Esophagus squamous epithelium (tissue), 5 donors: Measurements from ENCODE around the gene HIF1A. TPM values are rescaled to one million over a fixed set of nuclear protein-coding genes. Genes with fewer than 3 reads are reported as not detected.

ENCODE experiments used
- DNase-seq: peaks from one replicate; lab custom pipeline; 2025; lab: John Stamatoyannopoulos, UW
- H3K27ac ChIP-seq, 4 donors: fragments of 200-600 bp; sonication (generic); one replicate each; pipeline ENCODE4 v1.5.1; 2016 to 2019; ENCODE audit warnings: mild to moderate bottlenecking in 1 of 4
- H3K27me3 ChIP-seq, 4 donors: fragments of 200-600 bp; sonication (generic); 1 replicate in 3 of 4; 2 replicates in 1 of 4; pipeline versions ENCODE4 v1.5.1 to v1.6.0; 2017 to 2021; ENCODE audit warnings: antibody characterized with exemption in 1 of 4
- H3K36me3 ChIP-seq, 3 donors: fragments of 200-600 bp; sonication (generic); one replicate each; pipeline ENCODE4 v1.5.1; 2016 to 2019
- H3K4me1 ChIP-seq, 3 donors: fragments of 200-600 bp; sonication (generic); one replicate each; pipeline ENCODE4 v1.5.1; 2017 to 2019
- H3K4me3 ChIP-seq, 4 donors: fragments of 200-600 bp; sonication (generic); 1 replicate in 3 of 4; 2 replicates in 1 of 4; pipeline ENCODE4 v1.5.1; 2016 to 2019; ENCODE audit warnings: mild to moderate bottlenecking in 2 of 4, moderate library complexity in 1 of 4
- H3K9me3 ChIP-seq, 3 donors: fragments of 200-600 bp; sonication (generic); one replicate each; pipeline ENCODE4 v1.5.1; 2016 to 2019
- CTCF ChIP-seq, 6 experiments: fragments of 450-650 bp in 4 of 6; fragments of 200-600 bp in 2 of 6; sonication (generic) in 2 of 6; IDR thresholded peaks; one replicate each; pipeline ENCODE4 v1.5.1; 2016 to 2019; ENCODE audit warnings: antibody characterized with exemption in 6 of 6, mild to moderate bottlenecking in 4 of 6, moderate library complexity in 4 of 6
- POLR2A ChIP-seq, 4 donors: fragments of 450-650 bp; IDR thresholded peaks; one replicate each; pipeline ENCODE4 v1.6.1; 2017; ENCODE audit warnings: antibody characterized with exemption in 4 of 4, mild to moderate bottlenecking in 4 of 4, moderate library complexity in 3 of 4
- WGBS, 2 donors: methylation state at CpG; one replicate each; pipeline ENCODE4 v1.1.5; 2018; 5-methylcytosine and 5-hydroxymethylcytosine counted together
- intact Hi-C: fragments of 100-400 bp; cut with DNase I; formaldehyde crosslinking; loops from one replicate; pipeline ENCODE4 v1.15.0; 2022
- total RNA-seq, 4 donors: library from RNA; depleted of rRNA; stranded (reverse); fragments of >200 nt; gene quantifications; one replicate each; pipeline ENCODE4 v1.1.0, GENCODE V29; 2016
- donor health status: DM: yes; HTN: yes; CAD: no.

HIF1A gene
- total RNA-seq, 4 donors from 2014 or later, result 108 to 199 (median 127) TPM

DNA sequence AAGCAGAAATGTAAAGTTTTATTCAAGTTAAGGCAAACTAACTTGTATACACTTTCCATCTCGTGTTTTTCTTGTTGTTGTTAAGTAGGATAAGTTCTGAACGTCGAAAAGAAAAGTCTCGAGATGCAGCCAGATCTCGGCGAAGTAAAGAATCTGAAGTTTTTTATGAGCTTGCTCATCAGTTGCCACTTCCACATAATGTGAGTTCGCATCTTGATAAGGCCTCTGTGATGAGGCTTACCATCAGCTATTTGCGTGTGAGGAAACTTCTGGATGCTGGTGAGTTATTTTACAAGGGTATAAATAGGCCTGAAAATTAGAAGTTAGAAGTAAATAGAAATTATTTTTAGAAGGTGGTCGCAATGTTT, 25.0 kb downstream of the HIF1A start:
- no peaks in the 10 kb centered on the region for H3K9me3 ChIP-seq
- DNase-seq, result no peak
- H3K4me1 ChIP-seq, result peaks cover 17 to 60% (median 40%) of the 10 kb centered on the region in 3 donors
- no peak overlapping the region for H3K4me3 ChIP-seq
- H3K27me3 ChIP-seq, result no peaks in the 10 kb centered on the region
- peak overlapping the region in 3 of 4 donors; percentile 1 to 31 (median 26) for H3K27ac ChIP-seq
- peaks cover 4 to 46% (median 4%) of the 10 kb centered on the region in 3 donors for H3K36me3 ChIP-seq
- intact Hi-C loops, result no loop called here
- WGBS, 2 donors, result 65% methylated on average over 9 of the region's 9 CpGs
- no peak for TF ChIP-seq CTCF (IDR thresholded peaks at IDR 0.05)
- no peak for TF ChIP-seq POLR2A (IDR thresholded peaks at IDR 0.05)

GRCh38 chr14:61720741-61721140, 25.4 kb downstream of the HIF1A start:
- H3K9me3 ChIP-seq, result no peaks in the 10 kb centered on the region
- no peak for DNase-seq
- peaks cover 4 to 51% (median 4%) of the 10 kb centered on the region in 3 donors for H3K36me3 ChIP-seq
- TF ChIP-seq CTCF (IDR thresholded peaks at IDR 0.05) (no peak), POLR2A (IDR thresholded peaks at IDR 0.05) (no peak)
- H3K27ac ChIP-seq, result peak overlapping the region in 2 of 4 donors; percentile 1 to 31
- intact Hi-C loops, result no loop called here
- peaks cover 17 to 55% (median 36%) of the 10 kb centered on the region in 3 donors for H3K4me1 ChIP-seq
- no peak overlapping the region for H3K4me3 ChIP-seq
- no peaks in the 10 kb centered on the region for H3K27me3 ChIP-seq
- WGBS, 2 donors, result 20 to 35% methylated on average over 3 to 6 of the region's 6 CpGs

GRCh38 chr14:61724133-61724532, 28.8 kb downstream of the HIF1A start:
- Histone ChIP-seq H3K4me1 (peaks cover 6 to 21% (median 10%) of the 10 kb centered on the region in 3 donors), H3K27ac (no peak overlapping the region), H3K36me3 (peaks cover 4 to 85% (median 16%) of the 10 kb centered on the region in 3 donors), H3K9me3 (no peaks in the 10 kb centered on the region), H3K27me3 (no peaks in the 10 kb centered on the region), H3K4me3 (no peak overlapping the region)
- no peak for TF ChIP-seq POLR2A (IDR thresholded peaks at IDR 0.05)
- no peak for TF ChIP-seq CTCF (IDR thresholded peaks at IDR 0.05)
- WGBS, 2 donors, result 77 to 92% methylated on average over 2 of the region's 2 CpGs
- intact Hi-C loops, result no loop called here
- DNase-seq, result no peak

DNA sequence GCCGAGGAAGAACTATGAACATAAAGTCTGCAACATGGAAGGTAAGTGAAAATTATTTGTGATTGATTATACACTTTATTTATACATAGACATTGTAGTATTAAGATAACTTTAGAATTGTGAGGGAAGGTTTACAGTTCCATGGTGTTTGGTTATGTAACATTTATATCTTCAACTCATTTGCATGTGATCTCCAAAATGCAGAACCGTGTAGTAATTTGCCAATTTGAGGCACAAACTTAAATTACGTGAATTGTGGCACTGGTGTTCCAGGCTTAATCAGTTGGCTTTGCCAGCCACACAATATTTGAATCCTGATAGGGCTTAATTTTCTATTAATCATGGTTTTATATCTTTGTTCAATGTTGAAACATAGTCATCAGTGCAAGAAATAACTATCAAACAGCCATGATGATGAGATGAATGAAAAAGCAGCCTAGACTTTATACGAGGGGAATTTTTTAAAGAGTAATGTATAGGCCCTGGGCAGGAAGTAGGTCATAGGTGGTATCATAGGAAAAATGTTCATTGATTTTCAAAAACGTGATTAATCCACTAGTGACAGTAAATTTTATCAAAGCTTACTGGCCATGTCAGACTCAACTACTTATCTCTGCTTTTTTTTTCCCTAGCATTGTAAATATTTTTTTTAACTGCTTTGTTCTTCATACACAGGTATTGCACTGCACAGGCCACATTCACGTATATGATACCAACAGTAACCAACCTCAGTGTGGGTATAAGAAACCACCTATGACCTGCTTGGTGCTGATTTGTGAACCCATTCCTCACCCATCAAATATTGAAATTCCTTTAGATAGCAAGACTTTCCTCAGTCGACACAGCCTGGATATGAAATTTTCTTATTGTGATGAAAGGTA, 31.7 kb downstream of the HIF1A start:
- H3K27ac ChIP-seq, result no peak overlapping the region
- H3K27me3 ChIP-seq, result no peaks in the 10 kb centered on the region
- intact Hi-C loops, result no loop called here
- H3K9me3 ChIP-seq, result no peaks in the 10 kb centered on the region
- DNase-seq, result no peak
- TF ChIP-seq POLR2A (IDR thresholded peaks at IDR 0.05), result no peak
- no peak for TF ChIP-seq CTCF (IDR thresholded peaks at IDR 0.05)
- no peak overlapping the region for H3K4me3 ChIP-seq
- peaks cover 0 to 19% (median 0%) of the 10 kb centered on the region in 3 donors for H3K4me1 ChIP-seq
- peaks cover 4 to 99% (median 20%) of the 10 kb centered on the region in 3 donors for H3K36me3 ChIP-seq
- 73 to 74% methylated on average over 7 of the region's 7 CpGs for WGBS, 2 donors

DNA sequence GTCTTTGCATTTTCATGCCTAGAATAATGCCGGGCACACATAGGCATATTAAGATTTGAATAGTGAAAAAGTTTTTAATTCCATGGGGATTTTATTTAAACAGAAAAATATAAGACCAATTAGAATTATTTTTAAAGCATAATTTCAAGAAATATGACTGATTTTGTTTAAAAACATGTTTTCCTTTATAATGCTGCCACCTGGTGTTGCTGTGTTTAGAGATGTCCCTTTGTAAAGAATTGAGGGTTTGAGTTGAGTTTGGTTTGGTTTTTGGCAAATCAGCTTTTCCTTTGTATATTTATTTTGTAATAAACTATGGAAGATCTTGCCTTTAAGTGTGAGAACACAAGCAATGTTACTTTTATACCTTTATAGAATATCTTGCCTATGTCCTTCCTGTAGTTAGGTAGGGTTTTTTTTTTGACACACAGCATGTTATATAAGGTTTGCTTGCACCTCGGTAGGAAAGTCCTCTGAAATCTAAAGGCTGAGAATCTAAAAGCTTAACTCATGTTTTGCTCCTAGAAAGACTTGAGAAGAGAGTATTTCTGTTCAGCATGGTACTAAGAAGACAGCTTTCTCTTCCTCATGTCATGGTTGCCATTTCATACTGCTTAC, 35.6 kb downstream of the HIF1A start:
- DNase-seq, result no peak
- H3K4me3 ChIP-seq, result no peak overlapping the region
- intact Hi-C loops, result loop anchor here (10.0 kb wide), 1 partner anchor 266 kb away; no protein-coding TSS in a partner anchor
- H3K27ac ChIP-seq, result peak overlapping the region in 2 of 4 donors; percentile 2 to 23
- no peaks in the 10 kb centered on the region for H3K27me3 ChIP-seq
- 42 to 54% methylated on average over 2 of the region's 2 CpGs for WGBS, 2 donors
- H3K4me1 ChIP-seq, result peaks cover 0 to 25% (median 0%) of the 10 kb centered on the region in 3 donors
- TF ChIP-seq CTCF (IDR thresholded peaks at IDR 0.05) (peak in 5 of 6 experiments; percentile 38 to 60 (median 48)), POLR2A (IDR thresholded peaks at IDR 0.05) (no peak)
- H3K9me3 ChIP-seq, result no peaks in the 10 kb centered on the region
- H3K36me3 ChIP-seq, result peaks cover 0 to 99% (median 29%) of the 10 kb centered on the region in 3 donors
